K562 (cell line): ENCODE results near the gene NALCN. TPM values are rescaled to one million over a fixed set of nuclear protein-coding genes. Genes with fewer than 3 reads are reported as not detected.

Experiments
- ATAC-seq: fragments of 200-7000 bp; cut with Tn5 transposase; 3 replicates; pipeline ENCODE4 v1.9.1; 2020; ENCODE audit warnings: moderate library complexity
- BruUV-seq: library from RNA; stranded (reverse); fragments of 400-500 nt; replicated peaks from 2 replicates; lab custom pipeline; 2021; lab: Mats Ljungman, UMichigan
- CTCF ChIA-PET: fragments of 300-600 bp; formaldehyde crosslinking; extraction: SDS; loops from one replicate; lab custom pipeline; 2021; ENCODE audit warnings: low intra/inter-chr PET ratio; lab: Yijun Ruan, JAX
- POLR2A ChIA-PET: fragments of 300-600, 350-650 bp; sonication (Branson Sonifier 250); formaldehyde crosslinking; extraction: SDS; loops from one replicate; lab custom pipeline; 2021; ENCODE audit warnings: antibody characterized with exemption, inconsistent platforms; lab: Yijun Ruan, JAX
- DNase-seq, 4 experiments: peaks; one replicate each; pipeline versions ENCODE4 v3.0.0 to v3.0.0-alpha.2; 2011 to 2018; ENCODE audit warnings: low spot score in 3 of 4, mixed read lengths in 3 of 4; ENCODE audit errors: extremely low read depth in 1 of 4
- FAIRE-seq: peaks from 2 replicates; lab custom pipeline; 2011; peaks lifted over from hg19 to GRCh38; lab: Jason Lieb, UNC
- H2AFZ ChIP-seq: 2 replicates; pipeline ENCODE4 v1.6.0; 2011; ENCODE audit warnings: low read depth, low read length, control low read depth, inconsistent platforms
- H3K27ac ChIP-seq: fragments of 200-600 bp; 3 replicates; pipeline ENCODE4 v1.8.0; 2011; ENCODE audit warnings: low read depth, mild to moderate bottlenecking, control low read depth, inconsistent platforms, low read length, moderate library complexity, mixed read lengths; ENCODE audit errors: extremely low read depth
- H3K27me3 ChIP-seq, 2 experiments: fragments of 300-600 bp in 1 of 2; 2 replicates in 1 of 2; 3 replicates in 1 of 2; pipeline versions ENCODE4 v1.6.0 to v1.8.0; 2011; ENCODE audit warnings: inconsistent platforms in 2 of 2, low read length in 2 of 2, mild to moderate bottlenecking in 1 of 2, mixed read lengths in 1 of 2, moderate library complexity in 1 of 2; ENCODE audit not compliant: control insufficient read depth in 2 of 2, insufficient read depth in 2 of 2
- H3K36me3 ChIP-seq: fragments of 300-600 bp; 3 replicates; pipeline ENCODE4 v1.8.0; 2011; ENCODE audit warnings: mild to moderate bottlenecking, low read length, inconsistent platforms; ENCODE audit not compliant: control insufficient read depth, insufficient read depth
- H3K4me1 ChIP-seq, 2 experiments: fragments of 200-600 bp in 1 of 2; replicated peaks in 1 of 2; 2 replicates in 1 of 2; 3 replicates in 1 of 2; pipeline versions ENCODE4 v1.5.1 to v1.8.0; 2011; ENCODE audit warnings: inconsistent platforms in 2 of 2, low read length in 2 of 2, mild to moderate bottlenecking in 1 of 2, mixed read lengths in 1 of 2, moderate library complexity in 1 of 2; ENCODE audit not compliant: control insufficient read depth in 2 of 2, insufficient read depth in 2 of 2
- H3K4me2 ChIP-seq: 2 replicates; pipeline ENCODE4 v1.6.1; 2011; ENCODE audit warnings: low read length, control low read depth, inconsistent platforms, mixed read lengths; ENCODE audit not compliant: insufficient read depth
- H3K4me3 ChIP-seq: fragments of 200-600 bp; sonication (generic), shearing (Covaris generic); 2 replicates; pipeline ENCODE4 v1.5.1; 2016; ENCODE audit warnings: control low read depth, inconsistent platforms
- H3K79me2 ChIP-seq: fragments of 200-600 bp; 3 replicates; pipeline ENCODE4 v1.8.0; 2011; ENCODE audit warnings: low read length, inconsistent platforms; ENCODE audit not compliant: control insufficient read depth, insufficient read depth
- H3K9ac ChIP-seq, 2 experiments: 2 replicates each; pipeline versions ENCODE4 v1.6.0 to v1.6.1; 2011; ENCODE audit warnings: low read depth in 2 of 2, low read length in 2 of 2, control low read depth in 1 of 2, inconsistent platforms in 1 of 2, mild to moderate bottlenecking in 1 of 2, mixed read lengths in 1 of 2; ENCODE audit not compliant: insufficient read depth in 1 of 2
- H3K9me1 ChIP-seq: one replicate; pipeline ENCODE4 v1.6.0; 2011; ENCODE audit warnings: inconsistent platforms, mild to moderate bottlenecking, low read length, moderate library complexity; ENCODE audit not compliant: control insufficient read depth, insufficient read depth
- H3K9me3 ChIP-seq: replicated peaks from 2 replicates; pipeline ENCODE4 v1.5.1; 2011; ENCODE audit warnings: low read depth, low read length, inconsistent platforms; ENCODE audit not compliant: control insufficient read depth, insufficient read depth
- H4K20me1 ChIP-seq: replicated peaks from 2 replicates; pipeline ENCODE4 v1.6.1; 2011; ENCODE audit warnings: low read length, inconsistent platforms, mixed read lengths; ENCODE audit not compliant: control insufficient read depth, insufficient read depth
- DMBX1 ChIP-seq: fragments of 250-450 bp; sonication (Bioruptor Pico); IDR thresholded peaks from 2 replicates; pipeline ENCODE4 v1.8.0; 2022; ENCODE audit warnings: inconsistent platforms, mild to moderate bottlenecking, moderate library complexity, borderline replicate concordance
- FOXK1 ChIP-seq: sonication (generic); formaldehyde crosslinking; IDR thresholded peaks from 2 replicates; pipeline ENCODE4 v1.8.0; 2022; ENCODE audit warnings: missing genetic modification reagents, mild to moderate bottlenecking, borderline replicate concordance
- POLR2H ChIP-seq: IDR thresholded peaks from 2 replicates; pipeline ENCODE4 v1.6.1; 2016; ENCODE audit warnings: missing genetic modification characterization, low read depth, mild to moderate bottlenecking, control low read depth, missing compliant biosample characterization, moderate library complexity
- RBFOX2 ChIP-seq: fragments of 200-400 bp; formaldehyde crosslinking; IDR thresholded peaks from 2 replicates; pipeline ENCODE4 v1.6.1; 2017; ENCODE audit warnings: low read depth, mild to moderate bottlenecking, low read length, moderate library complexity
- RFX7 ChIP-seq: fragments of 250-450 bp; sonication (Bioruptor Pico); IDR thresholded peaks from 2 replicates; pipeline ENCODE4 v1.5.1; 2021; ENCODE audit warnings: mild to moderate bottlenecking
- SMARCE1 ChIP-seq: fragments of 450-650 bp; IDR thresholded peaks from 2 replicates; pipeline ENCODE4 v1.7.1; 2016; ENCODE audit warnings: mild to moderate bottlenecking
- TAF9B ChIP-seq: fragments of 450-650 bp; IDR thresholded peaks from 2 replicates; pipeline ENCODE4 v1.6.1; 2018; ENCODE audit warnings: mild to moderate bottlenecking; ENCODE audit not compliant: partially characterized antibody
- XRCC4 ChIP-seq: IDR thresholded peaks from one replicate; pipeline ENCODE4 v1.6.1; 2011; ENCODE audit not compliant: insufficient read depth, insufficient read length; ENCODE audit errors: extremely low read depth
- ZBTB43 ChIP-seq: sonication (generic); formaldehyde crosslinking; IDR thresholded peaks from 2 replicates; pipeline ENCODE4 v1.8.0; 2023; ENCODE audit warnings: mild to moderate bottlenecking, missing genetic modification reagents
- ZNF583 ChIP-seq: fragments of 250-450 bp; sonication (Bioruptor Pico); IDR thresholded peaks from 2 replicates; pipeline ENCODE4 v1.4.0; 2020
- ZNF586 ChIP-seq: fragments of 450-650 bp; formaldehyde crosslinking; conservative IDR thresholded peaks from 2 replicates; pipeline ENCODE4 v1.4.0; 2020; ENCODE audit warnings: mild to moderate bottlenecking, moderate library complexity
- WGBS: fragments of 100-300 bp; shearing (Covaris generic); methylation state at CpG from one replicate; pipeline ENCODE4 v1.1.6; 2016; ENCODE audit warnings: low coverage, mixed read lengths; ENCODE audit not compliant: insufficient coverage; ENCODE audit errors: missing lambda C conversion rate; 5-methylcytosine and 5-hydroxymethylcytosine counted together
- in situ Hi-C: fragments of 300-500 bp; cut with MboI; formaldehyde crosslinking; loops from 4 replicates; pipeline ENCODE4 v1.15.0; 2018; ENCODE audit warnings: inconsistent platforms, mixed read lengths
- intact Hi-C: fragments of 100-400 bp; cut with micrococcal nuclease; formaldehyde crosslinking; loops from 2 replicates; pipeline ENCODE4 v1.14.2; 2022
- polyA plus RNA-seq, 8 experiments: library from polyadenylated mRNA; depleted of rRNA in 4 of 8; stranded (reverse) in 5 of 8; unstranded in 3 of 8; fragments of >200 nt; fragmentation: Nextera tagmentation in 2 of 8; fragmentation: Illumina TruSeq in 1 of 8; extraction: Ambion mirVana in 2 of 8; extraction: Trizol in 1 of 8; gene quantifications; 2 replicates each; pipeline versions ENCODE4 v1.2.1 to v1.2.3, GENCODE V29; 2011 to 2014; ENCODE audit warnings: inconsistent platforms in 1 of 8, missing spikeins in 1 of 8
- total RNA-seq, 7 experiments: library from RNA; depleted of rRNA in 6 of 7; stranded (reverse); fragments of >200 nt in 6 of 7; fragmentation: Illumina TruSeq in 2 of 7; extraction: Trizol in 2 of 7; gene quantifications; 2 replicates each; pipeline versions ENCODE4 v1.2.1 to v1.2.3, GENCODE V29; 2011 to 2021; ENCODE audit warnings: low replicate concordance in 1 of 7

Gene NALCN
- total and polyA plus RNA-seq, 9 of the 15 experiments (the other 6 are each of a cell fraction or from before 2014, with no cell fraction given) = not detected

- TF ChIP-seq TAF9B (no peak), FOXK1 (no peak)
- TF ChIP-seq, all 486 proteins: peak for 0
These were observed 9.5 kb downstream of the NALCN start (continued) for GRCh38 chr13:101406791-101407190.

GRCh38 chr13:101401196-101401595, 15.1 kb downstream of the NALCN start:
- Histone ChIP-seq H3K9me3 (no peaks in the 10 kb centered on the region), H3K4me3 (no peak overlapping the region), H3K9ac (no peak overlapping the region), H3K4me2 (no peak overlapping the region), H3K27me3 (no peaks in the 10 kb centered on the region), H3K27ac (no peak overlapping the region), H3K79me2 (no peaks in the 10 kb centered on the region), H3K9me1 (no peaks in the 10 kb centered on the region), H2AFZ (no peak overlapping the region), H3K36me3 (no peaks in the 10 kb centered on the region), H3K4me1 (no peaks in the 10 kb centered on the region), H4K20me1 (no peaks in the 10 kb centered on the region)
- CTCF ChIA-PET = no interaction called here
- WGBS = 0% methylated on average over 1 of the region's 1 CpG
- ATAC-seq = no peak
- intact Hi-C loops (no loop called here), in situ Hi-C loops (no loop called here)
- no TSS peak for BruUV-seq
- no peak for FAIRE-seq
- POLR2A ChIA-PET = no interaction called here
- TF ChIP-seq ZNF583 (no peak), ZNF586 (CRISPR knock-in tag) (no peak), XRCC4 (no peak), RFX7 (CRISPR knock-in tag) (no peak), DMBX1 (CRISPR knock-in tag) (no peak), POLR2H (tag) (no peak), RBFOX2 (no peak), ZBTB43 (CRISPR knock-in tag) (no peak), SMARCE1 (no peak)
- DNase-seq = no peak
